WTC11 (cell line): ENCODE results near the gene H6PD. TPM values are rescaled to one million over a fixed set of nuclear protein-coding genes. Genes with fewer than 3 reads are reported as not detected.

Source experiments
- ATAC-seq: fragments of 200-7000 bp; cut with Tn5 transposase; 2 replicates; pipeline ENCODE4 v1.10.0; 2021; ENCODE audit warnings: mild to moderate bottlenecking, moderate library complexity
- CTCF ChIA-PET: fragments of 300-600 bp; sonication (Branson Sonifier 250); formaldehyde crosslinking; loops from one replicate; lab custom pipeline; 2021; ENCODE audit warnings: antibody characterized with exemption; lab: Charles Lee
- POLR2A ChIA-PET: fragments of 350-600 bp; sonication (Branson Sonifier 250); formaldehyde crosslinking; loops from one replicate; lab custom pipeline; 2021; ENCODE audit warnings: antibody characterized with exemption; lab: Charles Lee
- DNase-seq: peaks from one replicate; pipeline ENCODE4 v3.0.0; 2021; ENCODE audit warnings: low spot score
- H3K27ac Mint-ChIP-seq: 2 replicates; pipeline ENCODE4 v1.8.0; 2021; ENCODE audit warnings: mixed read lengths
- H3K27me3 Mint-ChIP-seq: 2 replicates; pipeline ENCODE4 v1.8.0; 2021; ENCODE audit warnings: low read depth, mild to moderate bottlenecking, moderate library complexity, mixed read lengths
- H3K36me3 Mint-ChIP-seq: 2 replicates; pipeline ENCODE4 v1.8.0; 2021; ENCODE audit warnings: mixed read lengths
- H3K4me1 Mint-ChIP-seq: 2 replicates; pipeline ENCODE4 v1.8.0; 2022; ENCODE audit warnings: mixed read lengths
- H3K4me3 Mint-ChIP-seq: 2 replicates; pipeline ENCODE4 v1.8.0; 2021; ENCODE audit warnings: mild to moderate bottlenecking, moderate library complexity, mixed read lengths
- H3K9me3 Mint-ChIP-seq: 2 replicates; pipeline ENCODE4 v1.8.0; 2021; ENCODE audit warnings: mixed read lengths
- CTCF ChIP-seq: fragments of 200-600 bp; IDR thresholded peaks from 2 replicates; pipeline ENCODE4 v1.8.0; 2022; ENCODE audit warnings: antibody characterized with exemption
- HMGA2 ChIP-seq: fragments of 250-450 bp; sonication (Bioruptor Pico); IDR thresholded peaks from 2 replicates; pipeline ENCODE4 v1.4.0; 2021; ENCODE audit warnings: mild to moderate bottlenecking, moderate library complexity
- KAT7 ChIP-seq: sonication (generic); formaldehyde crosslinking; IDR thresholded peaks from 2 replicates; pipeline ENCODE4 v1.8.1; 2023; ENCODE audit warnings: missing genetic modification reagents, mild to moderate bottlenecking, borderline replicate concordance
- MLX ChIP-seq: sonication (generic); formaldehyde crosslinking; IDR thresholded peaks from 2 replicates; pipeline ENCODE4 v1.8.1; 2023; ENCODE audit warnings: mild to moderate bottlenecking, missing genetic modification reagents, moderate library complexity
- MYBL2 ChIP-seq: sonication (generic); formaldehyde crosslinking; IDR thresholded peaks from 2 replicates; pipeline ENCODE4 v1.8.1; 2023; ENCODE audit warnings: mild to moderate bottlenecking, moderate library complexity, missing genetic modification reagents
- RORB ChIP-seq: fragments of 250-450 bp; sonication (Bioruptor Pico); IDR thresholded peaks from 2 replicates; pipeline ENCODE4 v1.9.0; 2021; ENCODE audit warnings: mild to moderate bottlenecking
- TCF7 ChIP-seq: sonication (generic); formaldehyde crosslinking; IDR thresholded peaks from 2 replicates; pipeline ENCODE4 v1.8.0; 2022; ENCODE audit warnings: mild to moderate bottlenecking, low read depth, missing genetic modification reagents, moderate library complexity
- ZNF232 ChIP-seq: sonication (generic); formaldehyde crosslinking; IDR thresholded peaks from 2 replicates; pipeline ENCODE4 v1.8.0; 2022; ENCODE audit warnings: mild to moderate bottlenecking, missing genetic modification reagents
- ZNF263 ChIP-seq: sonication (generic); formaldehyde crosslinking; IDR thresholded peaks from 2 replicates; pipeline ENCODE4 v1.8.1; 2022; ENCODE audit warnings: low read depth, mild to moderate bottlenecking, moderate library complexity, missing genetic modification reagents
- ZNF416 ChIP-seq: fragments of 250-450 bp; sonication (Bioruptor Pico); IDR thresholded peaks from 2 replicates; pipeline ENCODE4 v1.9.0; 2021; ENCODE audit warnings: mild to moderate bottlenecking, inconsistent platforms
- ZNF425 ChIP-seq: fragments of 250-450 bp; sonication (Bioruptor Pico); conservative IDR thresholded peaks from 2 replicates; pipeline ENCODE4 v1.9.0; 2021; ENCODE audit warnings: mild to moderate bottlenecking
- ZNF671 ChIP-seq: fragments of 250-450 bp; sonication (Bioruptor Pico); IDR thresholded peaks from 2 replicates; pipeline ENCODE4 v1.8.0; 2021; ENCODE audit warnings: mild to moderate bottlenecking
- ZSCAN18 ChIP-seq: fragments of 250-450 bp; sonication (Bioruptor Pico); IDR thresholded peaks from 2 replicates; pipeline ENCODE4 v2.1.2; 2022; ENCODE audit warnings: mild to moderate bottlenecking, moderate library complexity
- total RNA-seq: library from RNA; stranded (reverse); gene quantifications from 3 replicates; pipeline ENCODE4 v1.2.3, GENCODE V29; 2021
- TF ChIP-seq, protein P1 (sequence below): sonication (generic); formaldehyde crosslinking; IDR thresholded peaks from 2 replicates; pipeline ENCODE4 v1.8.0; 2023; ENCODE audit warnings: missing genetic modification reagents, mild to moderate bottlenecking, borderline replicate concordance

The H6PD gene
- total RNA-seq, 1 experiment from 2014 or later: 7.4 TPM

- H3K4me1 Mint-ChIP-seq: no peaks in the 10 kb centered on the region
- no peak overlapping the region for H3K4me3 Mint-ChIP-seq
- peaks cover 20% of the 10 kb centered on the region for H3K9me3 Mint-ChIP-seq
- POLR2A ChIA-PET: no interaction called here
- DNase-seq: no peak
- H3K36me3 Mint-ChIP-seq: peaks cover 13% of the 10 kb centered on the region
- peaks cover 3% of the 10 kb centered on the region; the same call in 1 of the 2 replicates for H3K27me3 Mint-ChIP-seq
- TF ChIP-seq ZNF232 (CRISPR knock-in tag): no peak
- TF ChIP-seq, protein P1, sequence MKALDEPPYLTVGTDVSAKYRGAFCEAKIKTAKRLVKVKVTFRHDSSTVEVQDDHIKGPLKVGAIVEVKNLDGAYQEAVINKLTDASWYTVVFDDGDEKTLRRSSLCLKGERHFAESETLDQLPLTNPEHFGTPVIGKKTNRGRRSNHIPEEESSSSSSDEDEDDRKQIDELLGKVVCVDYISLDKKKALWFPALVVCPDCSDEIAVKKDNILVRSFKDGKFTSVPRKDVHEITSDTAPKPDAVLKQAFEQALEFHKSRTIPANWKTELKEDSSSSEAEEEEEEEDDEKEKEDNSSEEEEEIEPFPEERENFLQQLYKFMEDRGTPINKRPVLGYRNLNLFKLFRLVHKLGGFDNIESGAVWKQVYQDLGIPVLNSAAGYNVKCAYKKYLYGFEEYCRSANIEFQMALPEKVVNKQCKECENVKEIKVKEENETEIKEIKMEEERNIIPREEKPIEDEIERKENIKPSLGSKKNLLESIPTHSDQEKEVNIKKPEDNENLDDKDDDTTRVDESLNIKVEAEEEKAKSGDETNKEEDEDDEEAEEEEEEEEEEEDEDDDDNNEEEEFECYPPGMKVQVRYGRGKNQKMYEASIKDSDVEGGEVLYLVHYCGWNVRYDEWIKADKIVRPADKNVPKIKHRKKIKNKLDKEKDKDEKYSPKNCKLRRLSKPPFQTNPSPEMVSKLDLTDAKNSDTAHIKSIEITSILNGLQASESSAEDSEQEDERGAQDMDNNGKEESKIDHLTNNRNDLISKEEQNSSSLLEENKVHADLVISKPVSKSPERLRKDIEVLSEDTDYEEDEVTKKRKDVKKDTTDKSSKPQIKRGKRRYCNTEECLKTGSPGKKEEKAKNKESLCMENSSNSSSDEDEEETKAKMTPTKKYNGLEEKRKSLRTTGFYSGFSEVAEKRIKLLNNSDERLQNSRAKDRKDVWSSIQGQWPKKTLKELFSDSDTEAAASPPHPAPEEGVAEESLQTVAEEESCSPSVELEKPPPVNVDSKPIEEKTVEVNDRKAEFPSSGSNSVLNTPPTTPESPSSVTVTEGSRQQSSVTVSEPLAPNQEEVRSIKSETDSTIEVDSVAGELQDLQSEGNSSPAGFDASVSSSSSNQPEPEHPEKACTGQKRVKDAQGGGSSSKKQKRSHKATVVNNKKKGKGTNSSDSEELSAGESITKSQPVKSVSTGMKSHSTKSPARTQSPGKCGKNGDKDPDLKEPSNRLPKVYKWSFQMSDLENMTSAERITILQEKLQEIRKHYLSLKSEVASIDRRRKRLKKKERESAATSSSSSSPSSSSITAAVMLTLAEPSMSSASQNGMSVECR (CRISPR knock-in tag): no peak
- TF ChIP-seq ZNF671 (CRISPR knock-in tag): no peak
- TF ChIP-seq TCF7 (CRISPR knock-in tag): no peak
- no peak for TF ChIP-seq ZSCAN18 (CRISPR knock-in tag)
- H3K27ac Mint-ChIP-seq: no peak overlapping the region
- no peak for ATAC-seq
- CTCF ChIA-PET: interaction anchor here (0.8 to 3.0 kb wide), 5 partner anchors 12 to 227 kb away, joined by 3 to 43 read pairs (median 5); no protein-coding TSS in a partner anchor
These were observed 29.7 kb downstream of the H6PD start for GRCh38 chr1:9263984-9264872.

- ChIA-PET POLR2A (no interaction called here), CTCF (interaction anchor here (0.5 to 3.0 kb wide), 5 partner anchors 14 to 226 kb away, joined by 5 to 43 read pairs (median 7); no protein-coding TSS in a partner anchor)
- H3K9me3 Mint-ChIP-seq: peaks cover 11% of the 10 kb centered on the region
- DNase-seq (no peak), ATAC-seq (no peak)
- H3K4me3 Mint-ChIP-seq: no peak overlapping the region
- H3K36me3 Mint-ChIP-seq: peaks cover 5% of the 10 kb centered on the region
- TF ChIP-seq MYBL2 (CRISPR knock-in tag) (no peak), ZNF425 (CRISPR knock-in tag) (no peak), ZNF263 (CRISPR knock-in tag) (no peak), KAT7 (CRISPR knock-in tag) (no peak), MLX (CRISPR knock-in tag) (no peak), RORB (CRISPR knock-in tag) (no peak), HMGA2 (no peak), ZNF416 (CRISPR knock-in tag) (no peak), ZSCAN18 (CRISPR knock-in tag) (no peak), CTCF (no peak)
- no peak overlapping the region for H3K27ac Mint-ChIP-seq
- H3K27me3 Mint-ChIP-seq: no peaks in the 10 kb centered on the region
- H3K4me1 Mint-ChIP-seq: peaks cover 1% of the 10 kb centered on the region; the same call in 1 of the 2 replicates
These were observed 30.5 kb downstream of the H6PD start for GRCh38 chr1:9265037-9265436.
